Heart right ventricle (tissue), 16 donors: Measurements from ENCODE around the gene PRR5L. TPM values are rescaled to one million over a fixed set of nuclear protein-coding genes. Genes with fewer than 3 reads are reported as not detected.

Experiments
- ATAC-seq, 8 donors: fragments of 200-7000 bp; cut with Tn5 transposase; one replicate each; pipeline ENCODE4 v1.9.1; 2020; ENCODE audit warnings: mild to moderate bottlenecking in 8 of 8, moderate library complexity in 8 of 8, moderate number of reproducible peaks in 1 of 8
- DNase-seq, 2 donors: peaks; one replicate each; pipeline ENCODE4 v3.0.0-alpha.2; 2020
- H3K27ac ChIP-seq, 10 donors: fragments of 200-600 bp; sonication (generic) in 2 of 10; one replicate each; pipeline versions ENCODE4 v1.5.0 to v1.8.0; 2020 to 2022; ENCODE audit warnings: mild to moderate bottlenecking in 3 of 10
- H3K27me3 ChIP-seq, 7 donors: fragments of 200-600 bp; one replicate each; pipeline ENCODE4 v1.8.0; 2021 to 2022; ENCODE audit warnings: mild to moderate bottlenecking in 2 of 7
- H3K36me3 ChIP-seq, 9 donors: fragments of 200-600 bp; sonication (generic) in 1 of 9; one replicate each; pipeline versions ENCODE4 v1.5.0 to v1.8.0; 2020 to 2022; ENCODE audit warnings: mild to moderate bottlenecking in 2 of 9
- H3K4me1 ChIP-seq, 9 donors: fragments of 200-600 bp; sonication (generic) in 1 of 9; one replicate each; pipeline versions ENCODE4 v1.5.0 to v1.8.0; 2020 to 2022; ENCODE audit warnings: mild to moderate bottlenecking in 4 of 9
- H3K4me3 ChIP-seq, 10 donors: fragments of 200-600 bp; sonication (generic) in 2 of 10; one replicate each; pipeline versions ENCODE4 v1.5.0 to v1.8.0; 2020 to 2022; ENCODE audit warnings: mild to moderate bottlenecking in 7 of 10, moderate library complexity in 2 of 10
- H3K9me3 ChIP-seq, 11 donors: fragments of 200-600 bp in 10 of 11; sonication (generic) in 2 of 11; one replicate each; pipeline versions ENCODE4 v1.5.0 to v1.8.0; 2013 to 2022; ENCODE audit warnings: mild to moderate bottlenecking in 2 of 11, control low read depth in 1 of 11, moderate library complexity in 1 of 11
- WGBS, 2 donors: extraction: QIAGEN DNeasy Blood & Tissue Kit; methylation state at CpG; one replicate each; pipeline ENCODE4 v1.1.7; 2013; ENCODE audit warnings: inconsistent platforms in 1 of 2; 5-methylcytosine and 5-hydroxymethylcytosine counted together
- intact Hi-C, 10 donors: fragments of 100-400 bp; cut with DNase I; formaldehyde crosslinking; loops; one replicate each; pipeline versions ENCODE4 v1.11.1 to v1.14.2; 2022
- polyA plus RNA-seq, 2 donors: library from polyadenylated mRNA; stranded (reverse); fragments of 200-250 nt; gene quantifications; one replicate each; pipeline ENCODE4 v1.2.3, GENCODE V29; 2013
- total RNA-seq, 10 donors: library from RNA; stranded (reverse); fragmentation: NEBNext Ultra II Directional in 3 of 10; extraction: Animal tissue kit (Norgen Biotek cat#: 25700) in 3 of 10; gene quantifications; one replicate each; pipeline versions ENCODE4 v1.2.1 to v1.2.4, GENCODE V29; 2021 to 2023
- TF ChIP-seq, protein P1 (sequence below), 9 donors: fragments of 200-600 bp; sonication (generic) in 2 of 9; IDR thresholded peaks; one replicate each; pipeline versions ENCODE4 v1.5.0 to v1.8.0; 2021 to 2022; ENCODE audit warnings: antibody characterized with exemption in 9 of 9, mild to moderate bottlenecking in 5 of 9, moderate library complexity in 1 of 9
- donor health status: Arrhythmogenic right ventricular cardiomyopathy.
- donor health status: ischemic (EF 13 %, LVEDD 7.1; RV severe dilation, severe dysfunction).
- donor health status: healthy with polysubstance abuse.
- donor health status: DM: no; HTN: yes; CAD: no.
- donor health status: DM: no; HTN: no; CAD: no.
- donor health status: ischemic (EF 25% LVEDD 6.9; RV normal size, moderate dysfunction).
- donor health status: ischemic (EF 25% LVEDD 5.7; RV mildly dilated, moderate dysfunction).
- donor health status: healthy.
- donor health status: DM: yes; HTN: yes; CAD: no.
- donor health status: Ischemic cardiomyopathy.
- donor health status: ischemic (EF 35%, LVEDD 5.7; RV mildly dilated, moderate dysfunction).
- donor health status: nonischemic (EF 11% LVEDD 7.7; RV severe dilation, severe dysfunction).
- donor health status: DM: yes; HTN: yes; CAD: no.
- donor health status: PGD.
- donor health status: ischemic (EF 29% LVEDD 5.4; RV normal size, mild dysfunction).
- donor health status: nonischemic (EF 23%, LVEDD 6.1; RV moderate dilation, normal function).

The PRR5L gene
- total and polyA plus RNA-seq, 12 donors, result 0.80 to 10.7 (median 2.4) TPM

DNA sequence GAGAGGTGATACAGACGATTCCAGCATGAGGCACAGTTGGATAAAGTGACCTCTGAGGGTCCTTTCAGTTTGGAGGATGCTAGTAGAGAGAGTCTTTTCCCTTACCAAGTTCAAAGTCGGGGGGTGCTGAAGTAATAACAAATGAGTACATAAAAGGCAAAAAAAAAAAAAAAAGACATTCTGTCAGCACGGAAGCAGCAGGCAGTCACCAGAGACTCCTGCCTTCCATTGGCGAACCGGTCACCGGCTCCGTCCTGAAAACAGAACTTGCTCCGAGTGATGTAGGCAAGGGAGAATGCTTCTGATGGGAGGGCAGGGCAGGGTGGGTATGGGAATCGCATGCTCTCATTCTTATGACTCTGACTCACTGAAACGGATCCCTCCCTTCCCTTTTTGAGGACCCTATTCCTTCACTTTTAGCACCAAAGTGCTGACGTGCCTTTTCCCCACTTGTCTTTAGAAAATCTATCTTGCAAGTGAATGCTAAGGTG is 65.9 kb downstream of the PRR5L start:
- peak overlapping the region in 5 of 10 donors; percentile 5 to 31 (median 20) for H3K4me3 ChIP-seq
- no peak for DNase-seq
- peak overlapping the region in 1 of 10 donors; percentile 35 for H3K27ac ChIP-seq
- peaks cover 0 to 61% (median 0%) of the 10 kb centered on the region in 9 donors for H3K4me1 ChIP-seq
- intact Hi-C loops, result loop anchor here in 1 of 10 donors (10.0 kb wide), 1 partner anchor 113 kb away; no protein-coding TSS in a partner anchor
- H3K36me3 ChIP-seq, result no peaks in the 10 kb centered on the region
- H3K27me3 ChIP-seq, result peaks cover 0 to 6% (median 0%) of the 10 kb centered on the region in 7 donors
- WGBS, 2 donors, result 20 to 27% methylated on average over 11 of the region's 11 CpGs
- no peaks in the 10 kb centered on the region for H3K9me3 ChIP-seq
- ATAC-seq, result peak in 6 of 8 donors; percentile 27 to 75 (median 54)
- TF ChIP-seq, protein P1, sequence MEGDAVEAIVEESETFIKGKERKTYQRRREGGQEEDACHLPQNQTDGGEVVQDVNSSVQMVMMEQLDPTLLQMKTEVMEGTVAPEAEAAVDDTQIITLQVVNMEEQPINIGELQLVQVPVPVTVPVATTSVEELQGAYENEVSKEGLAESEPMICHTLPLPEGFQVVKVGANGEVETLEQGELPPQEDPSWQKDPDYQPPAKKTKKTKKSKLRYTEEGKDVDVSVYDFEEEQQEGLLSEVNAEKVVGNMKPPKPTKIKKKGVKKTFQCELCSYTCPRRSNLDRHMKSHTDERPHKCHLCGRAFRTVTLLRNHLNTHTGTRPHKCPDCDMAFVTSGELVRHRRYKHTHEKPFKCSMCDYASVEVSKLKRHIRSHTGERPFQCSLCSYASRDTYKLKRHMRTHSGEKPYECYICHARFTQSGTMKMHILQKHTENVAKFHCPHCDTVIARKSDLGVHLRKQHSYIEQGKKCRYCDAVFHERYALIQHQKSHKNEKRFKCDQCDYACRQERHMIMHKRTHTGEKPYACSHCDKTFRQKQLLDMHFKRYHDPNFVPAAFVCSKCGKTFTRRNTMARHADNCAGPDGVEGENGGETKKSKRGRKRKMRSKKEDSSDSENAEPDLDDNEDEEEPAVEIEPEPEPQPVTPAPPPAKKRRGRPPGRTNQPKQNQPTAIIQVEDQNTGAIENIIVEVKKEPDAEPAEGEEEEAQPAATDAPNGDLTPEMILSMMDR (IDR thresholded peaks at IDR 0.05), result no peak

DNA sequence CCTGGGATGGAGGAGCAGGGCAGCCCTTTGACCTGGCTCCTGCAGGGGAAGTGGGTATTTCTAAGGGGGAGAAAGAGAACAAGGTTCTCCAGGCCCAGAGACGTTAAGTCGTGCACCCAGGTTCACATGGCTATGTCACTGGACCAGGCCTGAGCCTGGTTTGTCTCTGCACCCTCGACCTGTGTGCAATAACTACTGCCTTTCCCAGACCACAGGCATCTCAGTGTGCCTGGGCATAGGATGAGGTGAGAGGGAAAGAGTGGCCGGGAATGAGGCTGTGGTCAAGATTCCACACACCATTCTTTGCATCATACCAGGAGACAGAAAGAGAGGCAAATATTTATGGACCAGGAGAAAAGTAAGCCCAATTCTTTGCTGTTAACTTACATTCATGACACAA is 66.8 kb downstream of the PRR5L start:
- H3K27ac ChIP-seq, result peak overlapping the region in 1 of 10 donors; percentile 37

GRCh38 chr11:36363361-36364268 is 67.5 kb downstream of the PRR5L start:
- no peak overlapping the region for H3K4me3 ChIP-seq
- H3K4me1 ChIP-seq, result peaks cover 0 to 61% (median 0%) of the 10 kb centered on the region in 9 donors
- DNase-seq (no peak), ATAC-seq (no peak)
- peak overlapping the region in 1 of 10 donors; percentile 37 for H3K27ac ChIP-seq
- no peaks in the 10 kb centered on the region for H3K36me3 ChIP-seq
- peaks cover 0 to 6% (median 0%) of the 10 kb centered on the region in 7 donors for H3K27me3 ChIP-seq
- intact Hi-C loops, result loop anchor here in 1 of 10 donors (10.0 kb wide), 1 partner anchor 111 kb away; no protein-coding TSS in a partner anchor
- TF ChIP-seq, protein P1 (IDR thresholded peaks at IDR 0.05), result no peak
- 46 to 48% methylated on average over 5 of the region's 5 CpGs for WGBS, 2 donors
- no peaks in the 10 kb centered on the region for H3K9me3 ChIP-seq

More for the DNA sequence above, 66.8 kb downstream of the PRR5L start:
- ATAC-seq, result peak in 1 of 8 donors; percentile 34
- Histone ChIP-seq H3K4me1 (peaks cover 0 to 61% (median 0%) of the 10 kb centered on the region in 9 donors), H3K27me3 (peaks cover 0 to 6% (median 0%) of the 10 kb centered on the region in 7 donors), H3K4me3 (no peak overlapping the region), H3K9me3 (no peaks in the 10 kb centered on the region), H3K36me3 (no peaks in the 10 kb centered on the region)
- TF ChIP-seq, protein P1 (IDR thresholded peaks at IDR 0.05), result no peak
- no peak for DNase-seq
- WGBS, 2 donors, result 72 to 76% methylated on average over 4 of the region's 4 CpGs
- intact Hi-C loops, result loop anchor here in 1 of 10 donors (10.0 kb wide), 1 partner anchor 112 kb away; no protein-coding TSS in a partner anchor

- H3K27ac ChIP-seq, result no peak overlapping the region
- DNase-seq, result no peak
- H3K9me3 ChIP-seq, result no peaks in the 10 kb centered on the region
- no peak for ATAC-seq
- no peak overlapping the region for H3K4me3 ChIP-seq
- 51 to 63% methylated on average over 10 of the region's 10 CpGs for WGBS, 2 donors
- intact Hi-C loops, result loop anchor here in 1 of 10 donors (10.0 kb wide), 1 partner anchor 110 kb away; no protein-coding TSS in a partner anchor
- no peaks in the 10 kb centered on the region for H3K36me3 ChIP-seq
- H3K27me3 ChIP-seq, result peaks cover 0 to 6% (median 0%) of the 10 kb centered on the region in 7 donors
- TF ChIP-seq, protein P1 (IDR thresholded peaks at IDR 0.05), result no peak
- H3K4me1 ChIP-seq, result peaks cover 0 to 61% (median 0%) of the 10 kb centered on the region in 9 donors
Observed at GRCh38 chr11:36364551-36365325, 68.7 kb downstream of the PRR5L start.
